Esophagus squamous epithelium (tissue), 4 donors: ENCODE measurements around the gene ANGPTL2.

Experiments
- CTCF ChIP-seq, 6 experiments: fragments of 450-650 bp in 4 of 6; fragments of 200-600 bp in 2 of 6; sonication (generic) in 2 of 6; IDR thresholded peaks; one replicate each; pipeline ENCODE4 v1.5.1; 2016 to 2019; ENCODE audit warnings: antibody characterized with exemption in 6 of 6, mild to moderate bottlenecking in 4 of 6, moderate library complexity in 4 of 6
- POLR2A ChIP-seq, 4 donors: fragments of 450-650 bp; IDR thresholded peaks; one replicate each; pipeline ENCODE4 v1.6.1; 2017; ENCODE audit warnings: antibody characterized with exemption in 4 of 4, mild to moderate bottlenecking in 4 of 4, moderate library complexity in 3 of 4

GRCh38 chr9:127130235-127130634, 7.8 kb upstream of the ANGPTL2 start:
- no peak for TF ChIP-seq CTCF (IDR thresholded peaks at IDR 0.05)
- no peak for TF ChIP-seq POLR2A (IDR thresholded peaks at IDR 0.05)
